Activated CD8-positive, alpha-beta T cell treated with anti-CD3 and anti-CD28 coated beads for 36 hours (primary cell): ENCODE measurements around the gene MMRN1. TPM values are rescaled to one million over a fixed set of nuclear protein-coding genes. Genes with fewer than 3 reads are reported as not detected.
"Not testable (repeated sequence)": the region's sequence is repeated elsewhere in the genome, so short reads cannot be mapped to it uniquely, and the experiment has no call there.

Source experiments
- ATAC-seq: fragments of 200-7000 bp; cut with Tn5 transposase; one replicate; pipeline ENCODE4 v1.10.0; 2021; ENCODE audit warnings: mild to moderate bottlenecking, moderate library complexity
- CTCF ChIA-PET: fragments of 350-600 bp; sonication (Branson Sonifier 250); formaldehyde crosslinking; loops from one replicate; lab custom pipeline; 2021; ENCODE audit warnings: antibody characterized with exemption; lab: Charles Lee
- POLR2A ChIA-PET: fragments of 350-600 bp; sonication (Branson Sonifier 250); formaldehyde crosslinking; loops from one replicate; lab custom pipeline; 2021; ENCODE audit warnings: antibody characterized with exemption; lab: Charles Lee
- DNase-seq: peaks from one replicate; pipeline ENCODE4 v3.0.0-alpha.2; 2020
- H3K27ac Mint-ChIP-seq: one replicate; pipeline ENCODE4 v1.8.0; 2021; ENCODE audit warnings: mild to moderate bottlenecking, mixed read lengths
- H3K27me3 Mint-ChIP-seq: one replicate; pipeline ENCODE4 v1.8.0; 2021; ENCODE audit warnings: mixed read lengths
- H3K36me3 Mint-ChIP-seq: one replicate; pipeline ENCODE4 v1.8.0; 2021; ENCODE audit warnings: low read depth, mixed read lengths
- H3K4me1 Mint-ChIP-seq: one replicate; pipeline ENCODE4 v1.8.0; 2021; ENCODE audit warnings: low read depth, mixed read lengths
- H3K4me3 Mint-ChIP-seq: one replicate; pipeline ENCODE4 v1.8.0; 2021; ENCODE audit warnings: mild to moderate bottlenecking, moderate library complexity, mixed read lengths
- H3K9me3 Mint-ChIP-seq: one replicate; pipeline ENCODE4 v1.8.0; 2021; ENCODE audit warnings: mixed read lengths
- CTCF ChIP-seq: fragments of 200-600 bp; IDR thresholded peaks from one replicate; pipeline ENCODE4 v1.8.0; 2022; ENCODE audit warnings: antibody characterized with exemption, mild to moderate bottlenecking
- intact Hi-C: fragments of 100-400 bp; cut with micrococcal nuclease; formaldehyde crosslinking; loops from one replicate; pipeline ENCODE4 v1.10.0; 2022
- total RNA-seq, 2 experiments: library from RNA; stranded (reverse); gene quantifications; one replicate each; pipeline ENCODE4 v1.2.3, GENCODE V29; 2021

Gene MMRN1
- total RNA-seq, 2 experiments from 2014 or later, result not detected

GRCh38 chr4:89899152-89899551 lies 4.5 kb downstream of the MMRN1 start:
- Mint-ChIP-seq H3K4me1 (peaks cover 11% of the 10 kb centered on the region), H3K36me3 (no peaks in the 10 kb centered on the region), H3K4me3 (no peak overlapping the region), H3K27ac (no peak overlapping the region), H3K27me3 (peaks cover 4% of the 10 kb centered on the region), H3K9me3 (no peaks in the 10 kb centered on the region)
- ATAC-seq (no peak), DNase-seq (no peak)
- TF ChIP-seq CTCF, result no peak
- CTCF ChIA-PET, result no interaction called here
- intact Hi-C loops, result no loop called here
- POLR2A ChIA-PET, result no interaction called here

GRCh38 chr4:89899854-89900253 lies 5.2 kb downstream of the MMRN1 start:
- Mint-ChIP-seq H3K27ac (no peak overlapping the region), H3K9me3 (no peaks in the 10 kb centered on the region), H3K4me1 (peaks cover 6% of the 10 kb centered on the region), H3K27me3 (peaks cover 4% of the 10 kb centered on the region), H3K4me3 (no peak overlapping the region), H3K36me3 (no peaks in the 10 kb centered on the region)
- no peak for ATAC-seq
- TF ChIP-seq CTCF, result no peak
- intact Hi-C loops, result loop anchor here (5.0 to 10.0 kb wide), 4 partner anchors 243 to 745 kb away; no protein-coding TSS in a partner anchor
- CTCF ChIA-PET, result no interaction called here
- no peak for DNase-seq
- POLR2A ChIA-PET, result no interaction called here

GRCh38 chr4:89901808-89902431 lies 7.3 kb downstream of the MMRN1 start:
- ATAC-seq, result peak; percentile 78
- H3K4me3 Mint-ChIP-seq, H3K27me3 Mint-ChIP-seq, H3K9me3 Mint-ChIP-seq, POLR2A ChIA-PET, H3K4me1 Mint-ChIP-seq, H3K27ac Mint-ChIP-seq, H3K36me3 Mint-ChIP-seq: not testable (repeated sequence)
- peak; percentile 62 for TF ChIP-seq CTCF
- CTCF ChIA-PET, result interaction anchor here (0.9 to 1.7 kb wide), 3 partner anchors 244 to 416 kb away, joined by 3 to 4 read pairs (median 4); no protein-coding TSS in a partner anchor
- peak; percentile 65 for DNase-seq
- intact Hi-C loops, result loop anchor here (5.0 to 10.0 kb wide), 4 partner anchors 245 to 747 kb away; no protein-coding TSS in a partner anchor

GRCh38 chr4:89904524-89904923 lies 9.9 kb downstream of the MMRN1 start:
- no peak for TF ChIP-seq CTCF
- no peak overlapping the region for H3K27ac Mint-ChIP-seq
- H3K4me3 Mint-ChIP-seq, result no peak overlapping the region
- H3K4me1 Mint-ChIP-seq, result no peaks in the 10 kb centered on the region
- H3K27me3 Mint-ChIP-seq, result no peaks in the 10 kb centered on the region
- ChIA-PET CTCF (no interaction called here), POLR2A (no interaction called here)
- ATAC-seq (no peak), DNase-seq (no peak)
- intact Hi-C loops, result loop anchor here (5.0 to 10.0 kb wide), 4 partner anchors 247 to 750 kb away; no protein-coding TSS in a partner anchor
- no peaks in the 10 kb centered on the region for H3K36me3 Mint-ChIP-seq
- no peaks in the 10 kb centered on the region for H3K9me3 Mint-ChIP-seq

- ATAC-seq (no peak), DNase-seq (no peak)
- CTCF ChIA-PET, result interaction anchor here (0.6 to 1.4 kb wide), 2 partner anchors 12 to 746 kb away, joined by 3 read pairs; partner anchors contain the start of gene MMRN1
- intact Hi-C loops, result loop anchor here (10.0 kb wide), 2 partner anchors 312 to 752 kb away; no protein-coding TSS in a partner anchor
- Mint-ChIP-seq H3K9me3 (no peaks in the 10 kb centered on the region), H3K4me3 (no peak overlapping the region), H3K36me3 (no peaks in the 10 kb centered on the region), H3K4me1 (no peaks in the 10 kb centered on the region), H3K27me3 (no peaks in the 10 kb centered on the region), H3K27ac (no peak overlapping the region)
- TF ChIP-seq CTCF, result no peak
- POLR2A ChIA-PET, result no interaction called here
Measured at GRCh38 chr4:89906316-89906715, 11.7 kb downstream of the MMRN1 start.
